NCI-H1105 (cell line): ENCODE results near the gene BCAS3.

Experiments used
- DNase-seq: peaks from one replicate; lab custom pipeline; 2025; lab: John Stamatoyannopoulos, UW

Gene BCAS3

DNA sequence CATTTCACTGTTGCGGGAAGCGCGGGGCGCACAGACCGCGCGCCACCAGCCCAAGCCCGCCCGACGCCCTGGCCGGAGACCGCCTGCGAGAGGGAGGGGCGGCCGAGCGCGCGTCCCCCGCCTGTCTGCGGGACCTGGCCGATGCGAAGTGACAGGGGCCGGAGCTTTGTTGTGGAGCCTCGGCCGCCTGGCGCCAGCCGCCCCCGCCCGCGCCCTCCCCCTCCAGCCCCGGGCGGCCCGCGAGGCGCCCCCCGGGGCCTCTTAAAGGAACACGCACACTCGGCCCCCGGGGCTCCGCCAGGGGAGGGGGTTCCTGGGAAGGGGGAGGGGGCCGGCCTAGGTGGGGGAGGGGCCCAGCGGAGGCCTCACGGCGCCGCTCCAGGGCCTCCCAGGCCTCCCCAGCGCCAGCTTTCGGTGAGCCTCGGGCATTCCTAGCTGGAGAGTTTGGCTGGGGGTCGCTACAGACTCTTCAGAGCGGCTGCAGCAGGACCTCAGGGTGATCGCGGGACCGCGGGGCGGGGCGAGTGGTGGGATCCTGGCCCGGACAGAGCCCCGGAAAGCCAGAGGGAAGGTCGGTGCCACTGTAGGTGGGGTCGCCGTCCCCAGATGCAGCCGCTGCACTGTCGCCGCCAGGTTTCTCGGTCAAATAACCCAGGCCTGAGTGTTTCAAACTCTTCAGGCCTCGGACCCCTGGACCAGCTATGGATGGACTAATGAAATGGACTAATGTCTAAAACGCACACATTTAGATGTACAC, 719.6 kb downstream of the BCAS3 start:
- DNase-seq, result no peak

GRCh38 chr17:61398721-61399130, 721.1 kb downstream of the BCAS3 start:
- no peak for DNase-seq

- peak; percentile 22 for DNase-seq
Measured at GRCh38 chr17:61399131-61400065, 721.7 kb downstream of the BCAS3 start, which contains the start of gene TBX2. TBX2 (plus strand) TSS chr17:61399843; CDS start chr17:61400177, 334 bp downstream.

DNA sequence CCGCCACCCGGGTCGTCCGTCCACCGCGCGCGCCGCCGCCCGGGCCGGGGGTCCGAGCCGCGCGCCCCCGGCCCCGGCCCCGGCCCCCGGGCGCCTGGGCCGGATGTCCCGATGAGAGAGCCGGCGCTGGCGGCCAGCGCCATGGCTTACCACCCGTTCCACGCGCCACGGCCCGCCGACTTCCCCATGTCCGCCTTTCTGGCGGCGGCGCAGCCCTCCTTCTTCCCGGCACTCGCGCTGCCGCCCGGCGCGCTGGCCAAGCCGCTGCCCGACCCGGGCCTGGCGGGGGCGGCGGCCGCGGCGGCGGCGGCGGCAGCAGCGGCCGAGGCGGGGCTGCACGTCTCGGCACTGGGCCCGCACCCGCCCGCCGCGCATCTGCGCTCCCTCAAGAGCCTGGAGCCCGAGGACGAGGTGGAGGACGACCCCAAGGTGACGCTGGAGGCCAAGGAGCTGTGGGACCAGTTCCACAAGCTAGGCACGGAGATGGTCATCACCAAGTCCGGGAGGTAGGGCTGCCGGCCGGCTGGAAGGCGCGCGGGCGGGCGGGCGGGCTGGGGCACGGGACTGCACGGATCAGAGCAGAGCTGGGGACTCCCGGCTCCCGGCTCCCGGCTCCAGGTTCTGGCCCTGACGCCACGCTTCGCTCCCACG, 722.5 kb downstream of the BCAS3 start:
- no peak for DNase-seq

DNA sequence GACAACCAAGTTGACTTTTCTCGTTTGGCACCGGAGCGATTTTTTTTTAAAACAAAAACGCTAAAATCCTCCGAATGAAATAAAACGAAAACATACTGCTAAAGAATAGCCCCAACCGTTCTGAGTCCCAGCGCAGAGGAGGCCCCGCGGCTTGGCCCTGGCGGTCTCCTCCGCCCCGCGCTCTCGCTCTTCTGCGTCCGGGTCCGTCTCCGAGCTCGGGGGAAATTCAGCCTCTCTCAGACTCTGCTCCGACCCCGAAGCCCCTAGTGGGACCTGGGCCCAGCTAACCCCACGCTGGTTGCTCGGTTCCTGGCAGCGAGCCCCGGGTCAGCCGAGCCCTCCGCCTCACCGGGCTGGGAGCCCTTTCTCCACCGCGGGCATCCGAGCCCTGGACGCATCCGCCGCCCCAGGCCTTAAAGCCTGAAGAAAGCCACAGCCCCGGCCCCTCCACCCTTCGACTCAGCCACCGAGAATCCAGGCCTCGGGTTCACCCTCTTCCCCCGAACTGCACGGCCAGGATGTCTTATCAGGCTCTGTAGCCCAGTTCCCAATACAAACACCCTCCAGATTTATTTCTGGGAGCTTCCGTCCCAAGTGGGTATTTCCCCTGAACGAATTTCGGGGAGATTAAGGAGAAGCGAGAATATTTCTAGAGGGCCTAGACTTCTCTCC, 723.2 kb downstream of the BCAS3 start:
- DNase-seq, result no peak

DNA sequence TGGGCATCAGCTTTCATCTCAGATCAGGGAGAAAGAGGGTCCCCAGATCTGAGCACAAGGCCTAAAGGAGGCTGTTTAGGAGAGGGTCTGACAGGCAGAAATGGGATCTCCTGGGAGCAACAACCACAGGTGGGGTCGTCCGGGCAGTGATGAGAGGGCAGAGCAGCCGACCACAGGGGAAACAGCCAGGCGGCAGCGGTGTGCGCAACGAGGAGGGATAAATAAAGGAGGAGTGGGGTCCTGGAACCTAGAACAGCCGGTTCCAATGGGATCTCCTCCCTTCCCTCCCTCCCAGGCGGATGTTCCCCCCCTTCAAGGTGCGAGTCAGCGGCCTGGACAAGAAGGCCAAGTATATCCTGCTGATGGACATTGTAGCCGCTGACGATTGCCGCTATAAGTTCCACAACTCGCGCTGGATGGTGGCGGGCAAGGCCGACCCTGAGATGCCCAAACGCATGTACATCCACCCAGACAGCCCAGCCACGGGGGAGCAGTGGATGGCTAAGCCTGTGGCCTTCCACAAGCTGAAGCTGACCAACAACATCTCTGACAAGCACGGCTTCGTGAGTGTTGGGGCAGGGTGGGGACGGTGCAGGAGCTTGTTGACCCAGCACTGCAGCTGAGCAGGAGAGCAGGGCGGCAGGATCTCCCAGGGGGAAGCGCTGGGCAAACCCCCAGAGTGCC, 723.9 kb downstream of the BCAS3 start:
- DNase-seq, result no peak

GRCh38 chr17:61402073-61402541, 724.5 kb downstream of the BCAS3 start:
- no peak for DNase-seq

GRCh38 chr17:61402978-61403800, 725.5 kb downstream of the BCAS3 start:
- DNase-seq, result peak; percentile 67

DNA sequence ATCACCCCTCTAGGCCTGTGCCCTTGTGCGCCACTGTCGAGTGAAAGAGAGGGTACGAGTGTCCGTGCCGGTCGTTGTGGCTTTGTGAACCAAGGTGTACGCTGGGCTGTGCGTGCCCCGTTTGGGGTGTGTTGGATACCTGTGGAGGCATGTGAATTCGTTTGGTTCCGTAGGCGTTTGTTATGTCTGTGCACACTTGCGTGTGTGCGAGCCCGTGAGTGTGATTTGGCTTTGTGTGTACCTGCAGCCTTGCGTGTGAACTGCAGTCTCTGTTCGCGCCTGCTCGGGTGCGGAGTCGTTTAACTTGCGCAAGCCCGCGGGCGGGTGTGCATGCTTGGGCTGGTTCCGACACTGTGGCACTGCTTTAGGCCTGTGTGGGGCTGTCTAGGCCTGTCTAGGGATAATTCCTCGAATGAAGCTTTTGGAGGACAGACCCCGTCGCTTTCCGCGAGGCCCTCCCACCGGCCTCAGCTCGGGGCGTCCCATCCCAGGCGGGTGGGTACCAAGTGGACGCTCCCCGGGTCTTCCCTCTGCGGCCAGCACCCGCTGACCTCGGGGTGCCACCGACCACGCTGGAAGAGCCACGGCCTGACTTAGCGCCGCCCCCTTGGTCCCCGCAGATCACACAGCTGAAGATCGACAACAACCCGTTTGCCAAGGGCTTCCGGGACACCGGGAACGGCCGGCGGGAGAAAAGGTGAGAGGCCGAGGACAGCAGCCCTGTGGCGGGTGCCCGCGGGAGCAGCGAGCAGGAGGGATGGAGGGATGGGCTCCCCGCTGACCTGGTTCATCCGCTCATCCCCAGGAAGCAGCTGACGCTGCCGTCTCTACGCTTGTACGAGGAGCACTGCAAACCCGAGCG, 726.4 kb downstream of the BCAS3 start:
- DNase-seq, result no peak

- no peak for DNase-seq
Measured at GRCh38 chr17:61404663-61404912, 726.9 kb downstream of the BCAS3 start.

GRCh38 chr17:61404913-61405685, 727.4 kb downstream of the BCAS3 start:
- DNase-seq, result no peak

- DNase-seq, result no peak
Measured at GRCh38 chr17:61405686-61406536, 728.3 kb downstream of the BCAS3 start.

- DNase-seq, result no peak
Measured at GRCh38 chr17:61406537-61406845, 728.8 kb downstream of the BCAS3 start.

- DNase-seq, result no peak
Measured at GRCh38 chr17:61406971-61407911, 729.6 kb downstream of the BCAS3 start.

DNA sequence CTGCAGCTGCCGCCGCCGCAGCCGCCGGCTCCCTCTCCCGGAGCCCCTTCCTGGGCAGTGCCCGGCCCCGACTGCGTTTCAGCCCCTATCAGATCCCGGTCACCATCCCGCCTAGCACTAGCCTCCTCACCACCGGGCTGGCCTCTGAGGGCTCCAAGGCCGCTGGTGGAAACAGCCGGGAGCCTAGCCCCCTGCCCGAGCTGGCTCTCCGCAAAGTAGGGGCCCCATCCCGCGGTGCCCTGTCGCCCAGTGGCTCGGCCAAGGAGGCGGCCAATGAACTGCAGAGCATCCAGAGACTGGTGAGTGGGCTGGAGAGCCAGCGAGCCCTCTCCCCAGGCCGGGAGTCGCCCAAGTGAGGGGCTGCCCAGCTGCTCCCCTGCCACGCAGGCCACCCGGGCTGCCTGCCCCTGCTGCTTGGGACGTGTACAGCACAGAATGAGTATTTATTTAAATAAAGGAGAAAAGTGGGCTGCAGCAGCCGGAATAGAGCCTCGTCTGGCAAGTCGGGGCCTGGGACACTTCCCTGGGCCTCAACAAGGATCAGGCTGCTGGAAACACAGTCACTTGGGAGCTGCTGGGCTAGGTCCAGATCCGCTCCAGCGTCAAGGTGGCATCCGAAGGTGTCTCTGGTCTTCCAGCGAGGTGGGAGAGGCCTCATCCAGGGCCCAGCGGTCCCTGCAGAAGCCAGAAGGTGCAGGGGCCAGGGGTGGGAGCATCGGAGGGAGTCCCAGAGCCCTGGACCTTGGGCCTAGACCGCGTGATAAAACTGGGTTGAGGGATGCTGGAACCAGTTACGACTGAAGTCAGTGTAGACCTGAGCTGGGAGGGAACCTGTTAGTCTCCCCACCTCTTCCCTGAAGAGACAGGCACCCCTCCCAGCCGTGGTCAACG, 730.7 kb downstream of the BCAS3 start:
- no peak for DNase-seq
